Gastrocnemius medialis (tissue), 4 donors: ENCODE results near the gene SETBP1.

Source experiments
- POLR2A ChIP-seq, 2 donors: fragments of 450-650 bp; IDR thresholded peaks; one replicate each; pipeline ENCODE4 v1.6.1; 2017; ENCODE audit warnings: antibody characterized with exemption in 2 of 2, mild to moderate bottlenecking in 2 of 2, moderate library complexity in 2 of 2
- TF ChIP-seq, protein P1 (sequence below), 5 experiments: fragments of 450-650 bp in 3 of 5; fragments of 200-600 bp in 2 of 5; sonication (generic) in 2 of 5; IDR thresholded peaks in 4 of 5; conservative IDR thresholded peaks in 1 of 5; 1 replicate in 4 of 5; 2 replicates in 1 of 5; pipeline ENCODE4 v1.5.1; 2016 to 2019; ENCODE audit warnings: antibody characterized with exemption in 5 of 5, mild to moderate bottlenecking in 3 of 5, moderate library complexity in 3 of 5

GRCh38 chr18:44862112-44862511 lies 181.4 kb downstream of the SETBP1 start:
- no peak for TF ChIP-seq POLR2A (IDR thresholded peaks at IDR 0.05)
- TF ChIP-seq, protein P1, sequence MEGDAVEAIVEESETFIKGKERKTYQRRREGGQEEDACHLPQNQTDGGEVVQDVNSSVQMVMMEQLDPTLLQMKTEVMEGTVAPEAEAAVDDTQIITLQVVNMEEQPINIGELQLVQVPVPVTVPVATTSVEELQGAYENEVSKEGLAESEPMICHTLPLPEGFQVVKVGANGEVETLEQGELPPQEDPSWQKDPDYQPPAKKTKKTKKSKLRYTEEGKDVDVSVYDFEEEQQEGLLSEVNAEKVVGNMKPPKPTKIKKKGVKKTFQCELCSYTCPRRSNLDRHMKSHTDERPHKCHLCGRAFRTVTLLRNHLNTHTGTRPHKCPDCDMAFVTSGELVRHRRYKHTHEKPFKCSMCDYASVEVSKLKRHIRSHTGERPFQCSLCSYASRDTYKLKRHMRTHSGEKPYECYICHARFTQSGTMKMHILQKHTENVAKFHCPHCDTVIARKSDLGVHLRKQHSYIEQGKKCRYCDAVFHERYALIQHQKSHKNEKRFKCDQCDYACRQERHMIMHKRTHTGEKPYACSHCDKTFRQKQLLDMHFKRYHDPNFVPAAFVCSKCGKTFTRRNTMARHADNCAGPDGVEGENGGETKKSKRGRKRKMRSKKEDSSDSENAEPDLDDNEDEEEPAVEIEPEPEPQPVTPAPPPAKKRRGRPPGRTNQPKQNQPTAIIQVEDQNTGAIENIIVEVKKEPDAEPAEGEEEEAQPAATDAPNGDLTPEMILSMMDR (IDR thresholded peaks at IDR 0.05 in 4 of 5, conservative IDR thresholded peaks at IDR 0.05 in 1 of 5): no peak
